ENCODE measurements around the gene ANKRD39. TPM values are rescaled to one million over a fixed set of nuclear protein-coding genes. Genes with fewer than 3 reads are reported as not detected.

Gene ANKRD39
- polyA plus RNA-seq, 1 experiment = 8.1 TPM

- ChIA-PET POLR2A (interaction anchor here (0.7 kb wide), 1 partner anchor 505 kb away, joined by 7 read pairs; the partner anchor contains the start of gene SNRNP200), CTCF (interaction anchor here (0.5 to 3.2 kb wide), 4 partner anchors 10 to 185 kb away, joined by 3 to 11 read pairs (median 4); no protein-coding TSS in a partner anchor)
Measured at GRCh38 chr2:96809951-96810782, 47.6 kb downstream of the ANKRD39 start.

GRCh38 chr2:96809216-96809882 is 48.5 kb downstream of the ANKRD39 start:
- Histone ChIP-seq H3K36me3 (ENCODE audit: control insufficient read depth, insufficient read depth, low read length) (peaks cover 1% of the 10 kb centered on the region; the same call in 1 of the 2 replicates), H3K27me3 (ENCODE audit: control insufficient read depth, insufficient read depth, low read length) (no peaks in the 10 kb centered on the region), H3K4me3 (ENCODE audit: low read depth, low read length) (no peak overlapping the region)
- DNase-seq (ENCODE audit: low read depth) = no peak
- ChIA-PET CTCF (interaction anchor here (0.8 to 3.2 kb wide), 3 partner anchors 9 to 59 kb away, joined by 3 to 11 read pairs (median 4); no protein-coding TSS in a partner anchor), POLR2A (interaction anchor here (0.7 kb wide), 1 partner anchor 504 kb away, joined by 7 read pairs; the partner anchor contains the start of gene SNRNP200)
- no peak for TF ChIP-seq CTCF (IDR thresholded peaks at IDR 0.05; ENCODE audit: insufficient read depth, low read depth, low read length)

More at GRCh38 chr2:96809951-96810782, 47.6 kb downstream of the ANKRD39 start:
- TF ChIP-seq CTCF (IDR thresholded peaks at IDR 0.05; ENCODE audit: insufficient read depth, low read depth, low read length) = no peak
- Histone ChIP-seq H3K27me3 (ENCODE audit: control insufficient read depth, insufficient read depth, low read length) (no peaks in the 10 kb centered on the region), H3K36me3 (ENCODE audit: control insufficient read depth, insufficient read depth, low read length) (peaks cover 1% of the 10 kb centered on the region; the same call in 1 of the 2 replicates), H3K4me3 (ENCODE audit: low read depth, low read length) (no peak overlapping the region)
- DNase-seq (ENCODE audit: low read depth) = no peak

- no peak for DNase-seq (ENCODE audit: low read depth)
- Histone ChIP-seq H3K36me3 (ENCODE audit: control insufficient read depth, insufficient read depth, low read length) (peaks cover 1% of the 10 kb centered on the region; the same call in 1 of the 2 replicates), H3K27me3 (ENCODE audit: control insufficient read depth, insufficient read depth, low read length) (no peaks in the 10 kb centered on the region), H3K4me3 (ENCODE audit: low read depth, low read length) (no peak overlapping the region)
- no peak for TF ChIP-seq CTCF (IDR thresholded peaks at IDR 0.05; ENCODE audit: insufficient read depth, low read depth, low read length)
- ChIA-PET CTCF (interaction anchor here (1.5 to 3.2 kb wide), 3 partner anchors 8 to 16 kb away, joined by 4 to 11 read pairs (median 6); no protein-coding TSS in a partner anchor), POLR2A (no interaction called here)
Measured at GRCh38 chr2:96808176-96808837, 49.5 kb downstream of the ANKRD39 start.

GRCh38 chr2:96807127-96807471 is 50.7 kb downstream of the ANKRD39 start:
- ChIA-PET CTCF (interaction anchor here (1.5 to 1.6 kb wide), 2 partner anchors 9 kb away, joined by 5 to 6 read pairs; partner anchors contain the start of gene CNNM3), POLR2A (no interaction called here)
- H3K4me3 ChIP-seq (ENCODE audit: low read depth, low read length) = no peak overlapping the region
- peaks cover 1% of the 10 kb centered on the region; the same call in 1 of the 2 replicates for H3K36me3 ChIP-seq (ENCODE audit: control insufficient read depth, insufficient read depth, low read length)
- TF ChIP-seq CTCF (IDR thresholded peaks at IDR 0.05; ENCODE audit: insufficient read depth, low read depth, low read length) = no peak
- H3K27me3 ChIP-seq (ENCODE audit: control insufficient read depth, insufficient read depth, low read length) = no peaks in the 10 kb centered on the region
- no peak for DNase-seq (ENCODE audit: low read depth)
